GM18868 (cell line): ENCODE measurements around the gene SH3BP4.

Experiments used
- ATAC-seq: cut with Tn5 transposase; IDR thresholded peaks from one replicate; pipeline ENCODE4 v1.9.1; 2021; ENCODE audit warnings: mild to moderate bottlenecking, moderate library complexity; ENCODE audit not compliant: unreplicated experiment

The SH3BP4 gene

DNA sequence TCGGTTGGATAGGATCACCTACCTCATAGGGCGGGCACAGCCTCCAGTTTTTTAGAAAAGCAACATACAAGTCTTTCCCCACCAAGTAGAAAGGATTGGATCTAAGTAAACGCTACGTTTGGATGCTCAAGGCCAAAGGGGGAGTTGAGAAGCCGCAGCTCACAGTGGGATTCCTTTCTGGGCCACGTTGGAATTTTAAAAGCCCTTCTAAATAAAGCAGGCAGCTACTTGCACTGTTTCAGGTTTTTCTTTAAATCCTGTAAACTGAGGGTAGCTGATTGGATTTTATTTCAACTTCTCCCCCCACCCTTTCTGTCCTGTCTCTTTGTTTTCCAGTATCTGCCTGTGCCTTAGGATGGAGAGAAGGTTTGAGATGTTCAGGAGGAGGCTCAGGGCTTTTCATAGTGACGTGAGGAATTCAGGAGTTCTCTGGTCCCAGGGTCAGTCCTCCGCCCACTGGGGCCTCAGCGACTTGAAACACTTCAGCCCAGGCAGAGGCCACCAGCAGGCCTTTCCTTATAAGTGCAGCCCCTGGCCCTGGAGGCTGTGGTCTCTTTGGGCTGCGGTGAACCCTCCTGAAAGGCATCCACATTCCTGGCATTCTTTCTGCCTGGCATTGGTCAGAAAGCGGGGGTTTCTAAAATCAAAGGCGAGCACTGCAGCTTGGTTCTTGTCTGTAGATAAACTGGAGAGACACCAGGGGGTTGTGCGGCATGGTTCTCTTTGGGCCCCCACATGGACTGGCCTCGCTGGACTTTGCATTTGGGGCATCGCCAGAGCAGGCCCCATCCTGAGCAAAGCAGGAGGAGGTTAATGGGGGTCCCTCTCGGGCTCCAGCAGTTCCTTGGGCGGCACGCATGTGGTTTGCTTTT is 44.5 kb downstream of the SH3BP4 start:
- ATAC-seq = no peak

DNA sequence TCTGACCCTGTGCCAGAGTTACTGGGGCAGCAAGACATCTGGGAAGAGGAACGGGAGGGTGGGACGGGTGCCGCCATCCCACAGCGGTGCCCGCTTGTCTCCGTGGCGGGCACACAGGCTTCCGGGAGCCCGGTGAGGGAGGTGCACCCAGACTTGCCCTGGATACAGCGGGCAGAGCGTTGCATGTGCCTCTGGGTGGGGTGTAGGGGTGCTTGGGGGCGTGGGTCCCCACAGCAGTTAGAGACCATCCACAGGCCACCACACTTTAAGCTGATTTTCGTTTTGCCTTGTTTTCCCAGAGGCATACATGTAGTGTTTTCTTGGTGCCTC is 45.1 kb downstream of the SH3BP4 start:
- ATAC-seq = no peak

DNA sequence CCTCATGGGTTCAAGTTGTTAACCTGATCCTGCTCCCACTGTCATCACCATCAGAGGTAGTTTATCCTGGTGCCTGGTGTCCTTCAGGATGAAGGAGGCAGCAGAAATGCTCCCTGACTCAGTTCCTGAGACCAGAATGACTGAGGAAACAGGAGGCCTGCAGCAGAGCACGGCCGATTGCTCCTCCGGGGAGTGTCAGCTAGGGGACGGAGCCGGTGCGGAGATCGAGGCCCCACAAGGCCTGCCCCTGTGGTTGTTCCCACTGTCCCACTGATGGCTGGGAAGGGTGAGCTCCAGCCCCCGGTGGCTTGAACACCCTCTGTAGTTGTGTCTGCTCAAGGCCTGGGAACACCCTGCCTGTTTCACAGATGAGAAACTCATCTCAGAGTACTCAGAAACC is 45.6 kb downstream of the SH3BP4 start:
- ATAC-seq = no peak

DNA sequence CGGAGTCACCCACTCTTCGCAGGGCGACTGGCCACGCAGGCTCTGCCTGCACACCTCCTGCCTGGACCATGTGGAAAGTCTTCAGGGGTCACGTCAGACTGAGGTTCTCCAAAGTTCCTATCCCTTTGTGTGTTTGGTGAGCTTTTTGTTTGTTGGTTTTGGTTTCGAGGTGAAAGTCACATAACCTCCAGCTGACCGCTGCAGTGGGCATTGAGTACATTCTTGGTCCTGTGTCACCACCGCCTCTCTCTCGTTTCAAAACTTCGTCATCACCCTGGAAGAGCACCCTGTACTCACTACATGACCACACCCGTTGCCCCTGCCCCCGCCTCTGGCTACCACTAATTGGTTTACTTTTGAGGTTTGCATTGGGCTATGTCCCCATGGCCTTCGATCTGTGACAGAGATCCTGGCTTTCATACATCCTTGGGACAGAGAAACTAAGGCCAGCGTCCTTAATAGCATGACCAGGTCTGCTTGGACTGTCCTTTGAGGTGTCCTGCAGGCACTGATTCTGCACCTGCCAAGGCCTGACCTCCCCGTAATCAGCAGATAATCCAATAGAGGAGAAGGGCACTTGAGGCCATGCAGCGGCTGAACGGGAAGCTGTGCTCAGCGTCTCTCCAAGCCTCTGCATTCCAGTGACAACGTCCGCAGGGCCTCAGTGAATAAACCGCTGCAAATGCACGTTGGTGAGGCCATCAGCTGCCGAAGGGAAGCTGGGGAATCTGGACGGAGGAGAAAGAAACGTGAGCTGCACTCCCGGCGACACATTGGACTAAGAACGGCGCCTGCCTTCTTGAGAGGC is 46.8 kb downstream of the SH3BP4 start:
- ATAC-seq = no peak

DNA sequence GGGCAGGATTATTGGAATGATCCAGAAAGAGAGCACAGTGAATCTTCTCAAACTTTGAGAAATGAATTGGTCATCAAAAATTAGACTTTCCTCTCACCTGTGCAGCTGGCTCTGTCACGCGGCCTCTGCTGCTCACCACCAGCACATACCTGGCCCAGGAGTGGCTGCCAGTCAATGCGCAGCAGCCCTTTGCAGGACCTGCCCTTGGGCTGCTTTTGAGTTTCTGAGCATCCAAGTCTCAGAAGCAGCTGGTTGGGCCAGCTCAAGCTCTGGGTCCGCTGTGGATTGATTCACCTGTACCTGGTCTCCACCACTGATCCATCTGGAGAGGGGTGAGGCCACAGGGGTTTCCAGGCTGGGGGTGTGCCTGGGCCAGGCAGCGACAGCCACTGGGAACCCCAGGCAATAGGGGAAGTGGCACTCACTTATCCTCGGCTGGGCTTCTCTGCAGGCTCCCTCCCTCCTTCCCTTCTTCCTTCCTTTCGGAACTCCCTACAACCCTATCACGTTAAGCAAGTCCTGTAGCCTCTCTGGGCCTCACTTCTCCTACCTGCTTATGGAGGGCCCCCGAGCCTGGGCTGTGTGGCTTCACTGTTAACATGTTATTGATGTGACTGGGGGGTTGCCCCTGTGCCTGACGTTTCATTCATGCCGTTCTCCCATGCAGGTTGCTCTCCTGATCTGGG is 48.1 kb downstream of the SH3BP4 start:
- ATAC-seq = no peak

DNA sequence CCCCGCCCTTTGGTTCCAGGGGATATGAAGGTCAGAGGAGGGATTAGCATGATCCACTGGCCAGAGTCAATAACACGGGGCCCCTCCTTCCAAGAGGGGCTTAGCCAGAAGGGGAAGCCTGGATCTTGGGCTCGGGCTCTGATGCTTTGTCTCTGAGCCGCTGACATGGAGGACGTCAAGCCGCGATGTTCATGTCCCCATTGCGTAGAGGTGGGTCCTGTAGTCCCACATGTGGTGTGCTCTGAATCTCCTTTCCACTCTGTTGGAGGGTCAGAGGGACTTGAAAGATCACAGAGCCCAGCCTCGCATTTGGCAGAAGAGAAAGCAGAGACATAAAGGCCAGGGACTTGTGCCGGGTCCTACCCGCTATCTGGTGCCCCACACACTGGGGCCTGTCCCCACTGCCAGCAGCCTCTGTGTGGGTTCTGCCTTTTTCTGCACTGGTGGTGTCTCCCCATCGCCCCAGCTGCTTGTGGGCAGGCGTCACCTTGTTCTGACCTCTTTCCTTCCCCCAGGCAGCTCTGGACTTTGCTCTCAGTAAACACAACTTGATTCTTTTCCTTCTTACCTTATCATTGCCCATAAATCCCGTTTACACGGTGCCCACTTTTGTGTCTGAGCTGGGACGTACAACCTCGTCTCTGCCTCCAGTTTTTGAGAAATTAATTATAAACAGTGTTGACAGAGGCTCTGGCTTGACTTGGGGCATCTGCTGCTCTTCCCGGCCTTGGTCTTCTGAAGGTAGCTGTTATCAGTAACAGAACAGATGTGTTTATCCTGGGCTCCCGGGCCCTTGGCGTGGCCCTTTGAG is 48.8 kb downstream of the SH3BP4 start:
- ATAC-seq = no peak

DNA sequence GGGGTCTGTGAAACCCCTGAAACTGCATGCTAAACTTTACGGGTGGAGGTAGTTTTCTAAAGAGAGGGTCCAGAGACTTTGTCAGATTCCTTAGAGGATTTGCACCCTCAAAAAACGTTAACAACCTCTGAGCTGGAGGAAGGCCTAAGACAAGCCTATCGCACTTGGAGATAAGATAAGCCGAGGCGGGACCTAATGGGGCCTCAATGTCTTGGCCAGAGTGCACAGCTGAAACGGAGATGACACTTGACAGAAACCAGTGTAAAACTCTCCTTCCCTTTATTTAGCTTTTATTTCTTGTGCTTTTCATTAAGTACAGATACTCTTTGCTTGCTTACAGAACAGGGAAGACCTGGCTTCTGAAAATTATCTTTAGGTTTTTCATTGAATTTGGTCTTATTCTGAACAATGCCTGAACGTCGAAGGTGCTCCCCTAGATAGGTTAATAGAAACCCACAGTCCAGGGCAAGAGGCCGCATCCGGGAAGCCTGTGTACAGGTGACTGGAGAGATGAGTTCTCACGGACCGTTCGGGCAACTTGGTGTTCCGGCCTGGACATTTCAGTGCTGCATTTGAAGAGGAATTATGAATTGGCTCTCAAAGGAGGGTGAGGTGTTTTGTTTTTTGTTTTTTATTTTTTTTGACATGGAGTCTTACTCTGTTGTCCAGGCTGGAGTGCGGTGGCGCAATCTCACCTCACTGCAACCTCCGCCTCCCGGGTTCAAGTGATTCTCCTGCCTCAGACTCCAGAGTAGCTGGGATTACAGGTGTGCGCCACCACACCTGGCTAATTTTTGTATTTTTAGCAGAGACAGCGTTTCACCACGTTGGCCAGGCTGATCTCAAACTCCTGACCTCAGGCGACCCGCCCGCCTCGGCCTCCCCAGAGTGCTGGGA is 49.7 kb downstream of the SH3BP4 start:
- ATAC-seq = no peak

DNA sequence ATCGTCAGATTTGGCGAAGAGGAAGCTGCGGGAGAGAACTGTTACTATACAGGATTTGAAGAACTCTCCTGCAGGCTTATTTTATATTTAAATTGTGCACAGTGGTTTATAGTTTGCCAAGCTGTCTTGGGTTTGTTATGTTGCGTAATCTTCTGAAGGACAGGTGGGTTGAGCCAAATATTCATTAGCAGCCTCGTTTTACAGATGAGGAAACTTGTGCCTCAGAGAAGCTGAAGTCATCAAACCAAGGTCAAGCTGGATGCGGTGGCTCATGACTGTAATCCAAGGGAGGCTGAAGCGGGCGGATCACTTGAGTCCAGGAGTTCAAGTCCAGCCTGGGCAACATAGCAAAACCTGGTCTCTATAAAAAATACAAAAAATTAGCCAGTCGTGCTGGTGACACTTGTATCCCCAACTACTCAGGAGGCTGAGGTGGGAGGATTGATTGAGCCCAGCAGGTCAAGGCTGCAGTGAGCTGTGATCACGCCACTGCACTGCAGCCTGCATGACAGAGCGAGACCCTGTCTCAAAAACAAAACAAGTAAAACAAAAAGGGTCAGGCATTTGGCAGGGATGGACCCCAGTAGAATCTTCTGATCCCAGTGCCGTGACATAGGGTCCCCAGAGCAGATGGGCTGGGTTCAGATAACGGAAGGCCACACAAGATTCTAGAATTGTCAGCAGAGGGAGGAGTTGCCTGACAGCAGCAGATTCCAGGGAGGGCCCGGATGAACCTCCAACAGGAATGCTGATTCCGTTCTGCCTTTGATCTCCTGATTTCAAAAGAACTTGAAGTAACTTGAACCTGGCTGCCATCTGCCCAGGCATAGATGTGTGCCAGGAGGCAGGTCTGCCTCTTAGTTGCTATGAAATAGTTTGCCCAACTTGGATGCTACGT is 50.6 kb downstream of the SH3BP4 start:
- ATAC-seq = no peak

DNA sequence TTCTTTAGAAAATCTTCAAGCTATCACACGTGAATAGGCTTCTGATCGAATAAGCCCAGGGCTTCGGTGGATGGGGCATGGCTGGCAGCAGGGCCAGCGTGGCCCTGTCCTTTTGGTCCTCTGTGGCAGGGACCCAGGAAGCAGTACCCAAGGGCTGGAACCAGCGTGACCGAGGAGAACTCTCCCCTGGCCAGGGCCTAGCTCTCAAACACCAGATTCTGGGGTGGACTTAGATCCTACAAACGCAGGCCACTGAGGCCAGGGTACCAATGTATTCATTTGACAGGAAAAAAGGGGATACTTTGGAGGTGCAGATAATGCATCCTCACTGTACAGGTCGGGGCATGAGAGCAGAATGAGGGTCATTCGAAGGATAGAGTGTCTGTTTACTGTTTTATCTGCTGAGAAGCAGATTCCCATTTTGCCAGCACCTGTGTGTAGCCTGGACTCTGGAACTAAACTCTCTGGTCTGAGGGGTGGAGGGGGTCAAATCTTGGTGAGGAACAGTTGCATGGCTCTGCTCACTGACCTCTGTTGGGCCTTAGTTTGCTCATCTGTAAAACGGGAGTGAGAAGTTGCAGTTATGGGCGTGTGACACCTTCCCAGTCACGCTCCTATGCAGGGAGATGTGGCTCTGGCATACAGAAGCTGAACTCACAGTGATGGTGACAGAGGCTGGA is 51.4 kb downstream of the SH3BP4 start:
- no peak for ATAC-seq

DNA sequence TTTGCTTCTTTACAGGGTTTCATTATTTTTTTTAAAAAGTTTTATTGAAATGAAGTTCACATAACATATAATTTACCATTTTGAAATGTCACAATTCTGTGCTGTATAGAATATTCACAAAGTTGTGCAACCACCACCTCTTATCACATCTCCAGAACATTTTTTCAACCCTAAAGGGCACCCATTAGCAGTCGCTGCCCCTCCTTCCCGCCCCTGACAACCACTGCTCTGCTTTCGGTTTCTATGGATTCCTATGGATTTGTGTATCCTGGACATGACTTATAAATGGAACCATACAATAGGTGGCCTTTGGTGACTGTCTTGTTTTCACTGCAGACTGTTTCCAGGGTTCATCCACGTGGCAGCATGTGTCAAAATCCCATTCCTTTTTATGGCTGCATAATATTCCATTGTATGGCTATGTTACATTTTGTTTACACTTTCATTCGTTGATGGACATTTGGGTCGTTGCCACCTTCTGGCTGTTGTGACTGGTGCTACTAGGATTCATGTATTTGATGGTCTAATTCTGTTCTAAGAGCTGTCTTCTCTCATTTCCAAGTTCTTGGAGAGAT is 52.6 kb downstream of the SH3BP4 start:
- ATAC-seq = no peak

DNA sequence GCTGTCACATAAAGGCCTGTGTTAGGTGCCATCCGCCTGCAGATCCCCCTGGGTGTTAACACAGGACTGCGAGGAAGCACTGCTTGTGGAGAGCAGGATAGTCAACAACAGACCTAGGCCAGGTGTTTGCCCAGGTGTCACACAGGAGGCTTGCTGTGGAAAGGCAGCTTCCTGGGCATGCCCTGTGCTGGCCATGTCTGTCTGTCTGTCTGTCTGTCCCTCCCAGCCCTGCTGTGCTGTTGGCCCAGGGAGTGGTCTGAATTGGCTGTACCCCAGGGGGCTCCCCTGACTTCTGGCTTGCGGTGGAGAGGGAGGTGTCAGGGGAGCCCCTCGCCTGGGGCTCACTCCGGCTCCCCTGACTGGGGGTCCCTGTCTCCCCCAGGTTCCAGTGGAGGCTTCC is 53.2 kb downstream of the SH3BP4 start:
- ATAC-seq = no peak

DNA sequence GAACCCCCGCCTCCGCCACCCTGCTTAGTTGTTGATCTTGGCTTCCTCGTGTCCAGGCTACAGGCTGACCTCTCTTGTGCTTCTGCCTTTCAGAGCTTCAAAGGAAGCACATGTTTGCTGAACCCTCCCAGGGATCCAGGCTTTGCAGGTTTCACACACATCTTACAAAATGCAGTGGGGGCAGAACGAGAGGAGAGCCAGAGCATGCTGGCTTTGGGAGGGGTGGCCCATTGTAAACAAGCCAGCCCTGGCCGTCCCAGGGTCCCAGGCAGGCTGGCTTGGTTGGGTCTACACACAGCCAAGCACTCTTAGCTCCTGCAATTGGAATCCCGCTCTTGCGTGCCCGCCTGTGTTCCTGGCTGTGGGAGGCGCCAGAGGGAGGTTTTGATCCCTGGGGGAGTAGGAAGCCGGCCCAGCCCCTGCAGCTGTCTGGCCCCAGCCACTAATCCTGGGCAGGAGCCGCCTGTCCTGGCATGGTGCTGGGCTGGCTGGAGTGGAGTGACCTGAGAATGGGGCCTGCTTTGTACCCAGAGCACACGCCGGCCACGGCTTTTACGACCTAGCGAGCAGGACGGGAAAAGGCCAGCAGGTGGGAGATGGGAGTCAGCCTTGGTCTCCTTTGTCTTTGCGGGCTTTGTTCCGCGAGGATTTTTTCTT is 53.9 kb downstream of the SH3BP4 start:
- no peak for ATAC-seq

DNA sequence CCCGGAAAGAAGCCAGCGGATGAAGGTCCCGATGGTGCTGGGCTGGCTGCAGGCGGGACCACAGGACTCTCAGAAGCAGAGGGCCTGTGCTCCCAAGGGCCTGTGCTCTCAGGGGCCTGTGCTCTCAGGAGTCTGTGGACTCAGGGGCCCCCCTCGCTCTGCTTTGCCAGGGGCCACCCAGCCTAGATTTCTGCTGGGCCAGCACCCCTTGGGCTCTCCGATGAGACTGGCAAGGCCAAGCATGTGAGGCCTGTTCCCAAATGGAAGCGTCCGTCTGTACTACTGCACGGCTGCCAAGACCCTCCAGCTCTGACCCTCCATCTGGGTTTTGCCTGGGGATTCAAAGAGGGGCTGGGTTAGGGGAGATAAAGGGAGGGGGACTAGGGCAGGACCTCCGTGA is 54.6 kb downstream of the SH3BP4 start:
- no peak for ATAC-seq

DNA sequence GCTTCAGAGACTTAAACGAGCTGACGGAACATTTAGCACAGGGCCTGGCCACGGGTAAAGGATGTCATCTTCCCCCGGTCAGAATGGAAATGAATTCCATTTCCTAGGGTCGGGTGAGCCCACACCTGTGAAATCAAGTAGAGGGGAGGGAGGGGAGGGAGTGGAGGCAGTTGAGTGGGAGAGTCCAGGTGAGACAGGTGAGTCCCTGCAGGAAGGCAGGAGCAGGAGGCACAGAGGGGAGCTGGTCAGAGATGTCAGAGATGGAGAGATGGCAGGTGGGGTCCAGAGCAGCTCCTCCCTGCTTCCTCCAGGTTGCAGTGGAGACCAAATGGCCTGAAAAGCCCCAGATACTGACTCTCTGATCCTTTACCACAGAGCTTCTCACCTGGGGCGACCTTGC is 55.2 kb downstream of the SH3BP4 start:
- no peak for ATAC-seq

DNA sequence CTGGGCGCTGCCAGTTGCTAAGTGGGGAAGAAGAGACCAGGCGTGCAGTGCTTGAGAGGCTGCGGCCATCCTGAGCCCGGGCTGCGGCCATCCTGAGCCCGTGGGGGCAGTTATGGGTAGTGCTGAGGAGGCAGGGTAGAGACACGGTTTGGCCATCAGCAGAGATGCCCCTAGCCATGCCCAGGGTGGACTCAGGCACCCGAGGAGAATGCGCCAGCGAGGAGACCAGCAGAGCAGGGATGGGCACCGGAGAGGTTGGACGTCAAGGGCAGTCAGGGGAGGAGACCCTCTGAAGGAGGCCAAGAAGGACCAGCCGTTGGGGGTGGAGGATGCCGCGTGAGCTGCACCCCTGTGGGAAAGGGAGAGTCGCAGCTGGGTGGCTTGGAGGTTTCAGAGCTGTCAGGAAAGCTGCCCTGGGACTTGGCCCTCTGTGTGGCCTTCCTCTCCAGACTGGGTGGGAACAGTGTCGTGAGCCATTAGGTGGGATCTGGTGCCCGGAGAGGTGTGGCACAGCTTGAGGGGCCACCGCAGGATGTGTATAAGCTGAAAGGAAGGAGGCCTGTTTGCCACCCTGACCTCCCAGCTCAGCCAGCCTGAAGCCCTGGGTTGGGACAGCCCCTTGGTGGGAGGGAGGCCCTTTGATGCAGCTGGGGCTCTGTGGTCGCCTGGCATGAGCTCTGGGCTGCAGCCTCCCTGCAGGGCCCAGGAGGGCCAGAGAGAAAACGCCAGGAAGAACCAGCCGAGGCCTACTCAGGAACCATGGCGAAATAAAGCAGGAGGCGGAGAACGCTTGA is 56.0 kb downstream of the SH3BP4 start:
- ATAC-seq = no peak

DNA sequence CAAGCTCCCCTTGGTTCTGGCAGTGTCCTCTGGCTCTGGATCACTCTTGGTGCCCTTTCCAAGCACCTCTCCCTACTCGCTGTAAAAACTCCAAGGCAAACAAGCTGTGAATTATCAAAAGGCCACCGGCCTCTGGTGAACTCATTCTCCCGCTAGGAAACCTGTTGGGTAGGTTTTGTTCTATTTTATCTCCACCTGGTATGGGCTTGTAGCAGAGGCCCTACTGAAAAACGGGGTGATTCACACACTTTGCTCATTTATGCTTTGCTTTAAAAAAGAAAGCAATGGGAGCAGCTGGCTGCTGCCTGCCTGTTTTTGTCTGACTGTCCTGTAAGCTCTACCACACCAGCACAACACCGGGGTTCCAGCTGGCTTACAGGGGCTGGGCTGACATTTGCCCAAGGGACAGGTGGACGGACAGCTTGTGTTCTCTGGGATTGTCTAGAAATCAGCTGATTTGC is 56.8 kb downstream of the SH3BP4 start:
- no peak for ATAC-seq

DNA sequence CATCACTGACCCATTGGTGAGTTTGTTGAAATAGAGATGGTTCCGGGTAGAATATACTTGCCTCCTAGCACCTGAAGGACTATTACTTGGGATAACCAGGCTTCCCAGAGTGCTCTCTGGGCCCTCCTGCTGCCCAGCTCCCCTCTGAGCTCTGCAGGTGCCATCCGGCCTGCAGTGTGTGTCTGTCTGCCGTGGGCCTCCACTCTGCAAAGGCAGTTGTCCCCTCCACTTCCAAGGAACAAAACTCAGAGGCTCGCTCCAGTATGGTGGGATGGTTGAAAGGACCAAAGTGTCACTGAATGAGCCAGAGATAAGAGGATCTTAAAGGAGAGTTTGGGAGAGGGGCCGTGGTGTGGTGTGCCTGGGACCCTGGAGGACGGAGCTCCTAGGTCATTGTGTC is 57.3 kb downstream of the SH3BP4 start:
- no peak for ATAC-seq
